Measurements from ENCODE around the gene MCC. TPM values are rescaled to one million over a fixed set of nuclear protein-coding genes. Genes with fewer than 3 reads are reported as not detected.

MCC gene
- total and polyA plus RNA-seq, 2 experiments from 2014 or later: 8.3 to 31.5 TPM

DNA sequence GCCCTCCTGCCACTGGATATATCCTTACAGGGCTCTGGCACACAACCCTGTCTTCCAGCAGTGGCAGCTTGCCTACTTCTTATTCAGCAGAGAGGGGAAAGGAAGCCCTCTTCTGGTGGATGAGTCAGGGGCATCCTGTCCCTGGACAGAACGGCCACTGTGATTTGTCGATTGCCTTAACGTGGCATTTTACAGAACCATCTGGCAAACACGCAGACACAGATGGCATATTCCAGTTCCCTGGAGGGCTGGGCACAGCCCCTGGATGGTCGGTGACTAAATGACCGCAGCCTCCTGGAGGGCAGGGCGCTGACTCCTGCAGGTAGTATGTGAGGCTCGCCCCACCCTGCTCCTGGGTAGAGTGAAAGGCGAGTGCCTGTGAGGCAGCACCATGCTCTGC, 449.5 kb downstream of the MCC start:
- no peaks in the 10 kb centered on the region for H3K4me1 ChIP-seq (ENCODE audit: insufficient read depth)
- no peaks in the 10 kb centered on the region for H4K20me1 ChIP-seq (ENCODE audit: insufficient read depth, poor library complexity, severe bottlenecking)
- no peaks in the 10 kb centered on the region for H3K36me3 ChIP-seq (replicated peaks; ENCODE audit: insufficient read depth, low read depth)
- no peaks in the 10 kb centered on the region for H3K79me2 ChIP-seq
- H2AFZ ChIP-seq: no peak overlapping the region
- no peaks in the 10 kb centered on the region for H3K9me2 ChIP-seq (replicated peaks; ENCODE audit: insufficient read depth)
- H3K27me3 ChIP-seq: no peaks in the 10 kb centered on the region
- H3K27ac ChIP-seq: no peak overlapping the region
- no peak for DNase-seq (ENCODE audit: low spot score)
- H3K4me3 ChIP-seq: no peak overlapping the region
- no peak for TF ChIP-seq EZH2 (IDR thresholded peaks at IDR 0.05; ENCODE audit: borderline replicate concordance)
- TF ChIP-seq EZH2phosphoT487 (IDR thresholded peaks at IDR 0.05; ENCODE audit: low read depth, severe bottlenecking, unreplicated experiment): no peak
- TF ChIP-seq, protein P1, sequence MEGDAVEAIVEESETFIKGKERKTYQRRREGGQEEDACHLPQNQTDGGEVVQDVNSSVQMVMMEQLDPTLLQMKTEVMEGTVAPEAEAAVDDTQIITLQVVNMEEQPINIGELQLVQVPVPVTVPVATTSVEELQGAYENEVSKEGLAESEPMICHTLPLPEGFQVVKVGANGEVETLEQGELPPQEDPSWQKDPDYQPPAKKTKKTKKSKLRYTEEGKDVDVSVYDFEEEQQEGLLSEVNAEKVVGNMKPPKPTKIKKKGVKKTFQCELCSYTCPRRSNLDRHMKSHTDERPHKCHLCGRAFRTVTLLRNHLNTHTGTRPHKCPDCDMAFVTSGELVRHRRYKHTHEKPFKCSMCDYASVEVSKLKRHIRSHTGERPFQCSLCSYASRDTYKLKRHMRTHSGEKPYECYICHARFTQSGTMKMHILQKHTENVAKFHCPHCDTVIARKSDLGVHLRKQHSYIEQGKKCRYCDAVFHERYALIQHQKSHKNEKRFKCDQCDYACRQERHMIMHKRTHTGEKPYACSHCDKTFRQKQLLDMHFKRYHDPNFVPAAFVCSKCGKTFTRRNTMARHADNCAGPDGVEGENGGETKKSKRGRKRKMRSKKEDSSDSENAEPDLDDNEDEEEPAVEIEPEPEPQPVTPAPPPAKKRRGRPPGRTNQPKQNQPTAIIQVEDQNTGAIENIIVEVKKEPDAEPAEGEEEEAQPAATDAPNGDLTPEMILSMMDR (IDR thresholded peaks at IDR 0.05; ENCODE audit: poor library complexity): no peak
- 81% methylated on average over 9 of the region's 9 CpGs for WGBS (ENCODE audit: low lambda C conversion rate, missing lambda C conversion rate)
- no peaks in the 10 kb centered on the region for H3K9me3 ChIP-seq (ENCODE audit: low read depth)
- H3K4me2 ChIP-seq: no peak overlapping the region

DNA sequence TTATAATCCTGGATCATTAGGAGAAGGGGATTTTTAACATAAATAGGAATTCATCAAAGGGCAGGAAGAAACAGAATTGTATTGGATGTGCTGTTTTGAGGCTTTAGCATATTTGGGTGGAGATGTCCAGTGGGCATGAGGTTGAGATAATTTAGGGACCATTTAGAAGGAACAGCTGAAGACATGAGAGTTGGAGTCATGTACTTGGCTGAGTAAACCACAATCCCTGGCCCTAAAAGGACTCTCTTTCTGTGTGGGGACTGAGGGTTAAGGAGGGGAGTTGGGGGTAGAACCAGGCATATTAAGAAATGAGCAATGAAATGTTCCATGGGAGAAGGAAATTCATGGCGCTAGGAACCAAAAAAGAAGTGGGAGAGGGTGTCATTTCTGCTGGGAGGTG, 450.1 kb downstream of the MCC start:
- H3K4me3 ChIP-seq: no peak overlapping the region
- H3K4me1 ChIP-seq (ENCODE audit: insufficient read depth): no peaks in the 10 kb centered on the region
- H3K4me2 ChIP-seq: no peak overlapping the region
- no peaks in the 10 kb centered on the region for H3K27me3 ChIP-seq
- H4K20me1 ChIP-seq (ENCODE audit: insufficient read depth, poor library complexity, severe bottlenecking): no peaks in the 10 kb centered on the region
- H3K27ac ChIP-seq: no peak overlapping the region
- H2AFZ ChIP-seq: no peak overlapping the region
- TF ChIP-seq, protein P1 (IDR thresholded peaks at IDR 0.05; ENCODE audit: poor library complexity): no peak
- no peak for TF ChIP-seq EZH2 (IDR thresholded peaks at IDR 0.05; ENCODE audit: borderline replicate concordance)
- no peak for TF ChIP-seq EZH2phosphoT487 (IDR thresholded peaks at IDR 0.05; ENCODE audit: low read depth, severe bottlenecking, unreplicated experiment)
- no peaks in the 10 kb centered on the region for H3K79me2 ChIP-seq
- no peaks in the 10 kb centered on the region for H3K36me3 ChIP-seq (replicated peaks; ENCODE audit: insufficient read depth, low read depth)
- WGBS (ENCODE audit: low lambda C conversion rate, missing lambda C conversion rate): 100% methylated on average over 1 of the region's 1 CpG
- no peaks in the 10 kb centered on the region for H3K9me2 ChIP-seq (replicated peaks; ENCODE audit: insufficient read depth)
- H3K9me3 ChIP-seq (ENCODE audit: low read depth): no peaks in the 10 kb centered on the region
- no peak for DNase-seq (ENCODE audit: low spot score)

DNA sequence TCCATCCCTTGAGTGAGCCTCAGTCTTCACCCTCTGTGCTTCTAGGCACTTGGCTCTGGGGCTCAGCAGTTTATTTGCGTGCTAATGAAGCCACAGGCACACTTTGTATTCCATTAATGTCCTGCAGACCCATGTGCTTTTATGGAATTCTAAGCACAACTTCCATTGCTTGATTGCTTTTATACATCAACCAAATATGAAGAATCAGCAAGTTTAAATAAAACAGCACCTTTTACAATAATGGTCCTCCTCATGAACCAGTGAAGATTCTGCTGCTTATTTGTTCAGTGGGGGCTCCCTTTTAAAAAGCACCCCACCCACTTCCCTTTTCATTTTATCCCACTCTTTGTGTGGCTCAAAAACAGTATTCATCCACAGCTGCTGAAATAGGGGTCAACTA, 451.4 kb downstream of the MCC start:
- H3K9me3 ChIP-seq (ENCODE audit: low read depth): no peaks in the 10 kb centered on the region
- no peak for DNase-seq (ENCODE audit: low spot score)
- no peaks in the 10 kb centered on the region for H3K79me2 ChIP-seq
- H3K36me3 ChIP-seq (replicated peaks; ENCODE audit: insufficient read depth, low read depth): no peaks in the 10 kb centered on the region
- no peaks in the 10 kb centered on the region for H3K27me3 ChIP-seq
- H3K4me3 ChIP-seq: no peak overlapping the region
- H3K4me2 ChIP-seq: no peak overlapping the region
- no peaks in the 10 kb centered on the region for H3K4me1 ChIP-seq (ENCODE audit: insufficient read depth)
- H3K9me2 ChIP-seq (replicated peaks; ENCODE audit: insufficient read depth): no peaks in the 10 kb centered on the region
- no peak for TF ChIP-seq EZH2phosphoT487 (IDR thresholded peaks at IDR 0.05; ENCODE audit: low read depth, severe bottlenecking, unreplicated experiment)
- TF ChIP-seq, protein P1 (IDR thresholded peaks at IDR 0.05; ENCODE audit: poor library complexity): no peak
- no peak for TF ChIP-seq EZH2 (IDR thresholded peaks at IDR 0.05; ENCODE audit: borderline replicate concordance)
- H4K20me1 ChIP-seq (ENCODE audit: insufficient read depth, poor library complexity, severe bottlenecking): no peaks in the 10 kb centered on the region
- WGBS (ENCODE audit: low lambda C conversion rate, missing lambda C conversion rate): 100% methylated on average over 1 of the region's 1 CpG
- no peak overlapping the region for H2AFZ ChIP-seq
- H3K27ac ChIP-seq: no peak overlapping the region

DNA sequence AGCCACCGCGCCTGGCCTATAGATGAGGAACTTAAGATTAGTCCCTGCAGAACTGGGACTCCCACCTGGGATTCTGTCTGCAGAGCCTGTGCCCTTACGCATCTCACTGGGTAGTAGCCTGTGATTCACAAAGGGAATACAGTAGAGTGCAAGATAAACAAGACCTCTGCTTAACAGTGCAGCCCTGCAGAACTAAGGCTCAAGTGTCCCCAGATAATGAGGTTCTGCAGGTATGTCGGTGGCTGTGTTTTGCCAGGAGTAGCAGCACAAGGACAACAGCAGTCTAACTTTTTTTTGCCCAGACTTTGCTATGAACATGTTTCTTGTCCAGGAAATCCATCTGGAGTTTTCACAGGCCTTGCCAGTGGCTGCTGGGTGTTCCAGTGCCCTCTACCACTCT, 451.9 kb downstream of the MCC start:
- Histone ChIP-seq H3K27me3 (no peaks in the 10 kb centered on the region), H3K9me3 (ENCODE audit: low read depth) (no peaks in the 10 kb centered on the region), H2AFZ (no peak overlapping the region), H4K20me1 (ENCODE audit: insufficient read depth, poor library complexity, severe bottlenecking) (no peaks in the 10 kb centered on the region), H3K4me1 (ENCODE audit: insufficient read depth) (no peaks in the 10 kb centered on the region), H3K27ac (no peak overlapping the region), H3K4me2 (no peak overlapping the region), H3K4me3 (no peak overlapping the region), H3K79me2 (no peaks in the 10 kb centered on the region), H3K36me3 (replicated peaks; ENCODE audit: insufficient read depth, low read depth) (no peaks in the 10 kb centered on the region), H3K9me2 (replicated peaks; ENCODE audit: insufficient read depth) (no peaks in the 10 kb centered on the region)
- WGBS (ENCODE audit: low lambda C conversion rate, missing lambda C conversion rate): 86% methylated on average over 4 of the region's 4 CpGs
- DNase-seq (ENCODE audit: low spot score): no peak
- TF ChIP-seq, protein P1 (IDR thresholded peaks at IDR 0.05; ENCODE audit: poor library complexity): no peak
- TF ChIP-seq EZH2 (IDR thresholded peaks at IDR 0.05; ENCODE audit: borderline replicate concordance) (no peak), EZH2phosphoT487 (IDR thresholded peaks at IDR 0.05; ENCODE audit: low read depth, severe bottlenecking, unreplicated experiment) (no peak)

Data from hepatocyte (in vitro differentiated cells).